Stimulated activated CD8-positive, alpha-beta memory T cell treated with anti-CD3 and anti-CD28 coated beads, Interleukin-4, amount 100 ng/mL, for 48 hours (primary cell): ENCODE results near the gene SNTA1.
"Not testable (repeated sequence)": the region's sequence is repeated elsewhere in the genome, so short reads cannot be mapped to it uniquely, and the experiment has no call there.

Experiments used
- DNase-seq: peaks from one replicate; pipeline ENCODE4 v3.0.0-alpha.2; 2020

Gene SNTA1

GRCh38 chr20:33465481-33466302 is 22.1 kb upstream of the SNTA1 start:
- DNase-seq = no peak

GRCh38 chr20:33464759-33465158 is 21.2 kb upstream of the SNTA1 start:
- DNase-seq = not testable (repeated sequence)

- no peak for DNase-seq
These were observed 20.0 kb upstream of the SNTA1 start for GRCh38 chr20:33463332-33464101.

GRCh38 chr20:33460711-33461110 is 17.1 kb upstream of the SNTA1 start:
- DNase-seq = no peak

- DNase-seq = no peak
These were observed 16.0 kb upstream of the SNTA1 start for GRCh38 chr20:33459599-33459998.

- peak; percentile 93 for DNase-seq
These were observed 13.5 kb upstream of the SNTA1 start for GRCh38 chr20:33456916-33457642.

GRCh38 chr20:33450867-33451266 is 7.3 kb upstream of the SNTA1 start:
- no peak for DNase-seq

GRCh38 chr20:33445881-33446625 is 2.5 kb upstream of the SNTA1 start:
- DNase-seq = no peak

GRCh38 chr20:33444797-33445560 is 1.4 kb upstream of the SNTA1 start:
- DNase-seq = peak; percentile 42

GRCh38 chr20:33443006-33443511 is 504 bp downstream of the SNTA1 start:
- peak; percentile 39 for DNase-seq

GRCh38 chr20:33442136-33443005 is 1.2 kb downstream of the SNTA1 start:
- no peak for DNase-seq

GRCh38 chr20:33441142-33441955 is 2.2 kb downstream of the SNTA1 start:
- DNase-seq = no peak

- not testable (repeated sequence) for DNase-seq
These were observed 3.0 kb downstream of the SNTA1 start for GRCh38 chr20:33440562-33440961.

GRCh38 chr20:33438481-33438880 is 5.1 kb downstream of the SNTA1 start:
- DNase-seq = no peak

- no peak for DNase-seq
These were observed 6.2 kb downstream of the SNTA1 start for GRCh38 chr20:33437141-33437911.

GRCh38 chr20:33434434-33434833 is 9.1 kb downstream of the SNTA1 start:
- DNase-seq = no peak

GRCh38 chr20:33433465-33434234 is 9.9 kb downstream of the SNTA1 start:
- no peak for DNase-seq

GRCh38 chr20:33431797-33432381 is 11.7 kb downstream of the SNTA1 start:
- no peak for DNase-seq
